ENCODE measurements around the gene ABCG8. TPM values are rescaled to one million over a fixed set of nuclear protein-coding genes. Genes with fewer than 3 reads are reported as not detected.

The ABCG8 gene
- total and polyA plus RNA-seq, 9 of the 15 experiments (the other 6 are each of a cell fraction or from before 2014, with no cell fraction given), result not detected

- no peak for TF ChIP-seq FOXP4 (CRISPR knock-in tag; IDR thresholded peaks at IDR 0.05; ENCODE audit: borderline replicate concordance)
- TF ChIP-seq TCF3 (CRISPR knock-in tag; IDR thresholded peaks at IDR 0.05), result peak; percentile 71
- TF ChIP-seq HMGN3 (IDR thresholded peaks at IDR 0.05; ENCODE audit: borderline replicate concordance, extremely low read depth, insufficient read length, low read depth, low read length), result no peak
- TF ChIP-seq HDAC2 (IDR thresholded peaks at IDR 0.05), result no peak
- no peak for TF ChIP-seq MBD2 (IDR thresholded peaks at IDR 0.05; ENCODE audit: borderline replicate concordance, low read depth)
- TF ChIP-seq TAL1 (IDR thresholded peaks at IDR 0.05), result peak; percentile 71
Observed at GRCh38 chr2:43810452-43810851, 28.3 kb upstream of the ABCG8 start (continued).

- no peak overlapping the region for H3K27ac ChIP-seq (ENCODE audit: extremely low read depth, low read depth, low read length)
- FAIRE-seq (no peak), DNase-seq (ENCODE audit: extremely low read depth in 1 of 4, low spot score in 3 of 4) (no peak), ATAC-seq (no peak)
- CTCF ChIA-PET (ENCODE audit: low intra/inter-chr PET ratio), result no interaction called here
- intact Hi-C loops (cut with micrococcal nuclease) (no loop called here), in situ Hi-C loops (cut with MboI) (no loop called here)
- no peak overlapping the region for H3K4me3 ChIP-seq
- no peak overlapping the region for H3K4me2 ChIP-seq (ENCODE audit: insufficient read depth, low read length)
- H3K9ac ChIP-seq (ENCODE audit: insufficient read depth in 1 of 2, low read depth in 2 of 2, low read length in 2 of 2), result no peak overlapping the region
- no peaks in the 10 kb centered on the region for H3K36me3 ChIP-seq (ENCODE audit: control insufficient read depth, insufficient read depth, low read length)
- H3K27me3 ChIP-seq (ENCODE audit: control insufficient read depth in 2 of 2, insufficient read depth in 2 of 2, low read length in 2 of 2), result no peaks in the 10 kb centered on the region
- H3K9me1 ChIP-seq (ENCODE audit: control insufficient read depth, insufficient read depth, low read length), result no peaks in the 10 kb centered on the region
- no peaks in the 10 kb centered on the region for H4K20me1 ChIP-seq (replicated peaks; ENCODE audit: control insufficient read depth, insufficient read depth, low read length)
- H3K79me2 ChIP-seq (ENCODE audit: control insufficient read depth, insufficient read depth, low read length), result no peaks in the 10 kb centered on the region
- TF ChIP-seq CEBPG (CRISPR knock-in tag; IDR thresholded peaks at IDR 0.05) (no peak), CEBPG (tag; conservative IDR thresholded peaks at IDR 0.05 in 1 of 2, IDR thresholded peaks at IDR 0.05 in 1 of 2) (0 out of 4 replicates have a peak, but pooled peaks have one; percentile 15 to 16), CEBPB (tag; IDR thresholded peaks at IDR 0.05) (peak; percentile 41; the same call in 1 of the 2 replicates), NFE2L1 (tag; IDR thresholded peaks at IDR 0.05; ENCODE audit: borderline replicate concordance, low read depth) (no peak)
- WGBS (ENCODE audit: insufficient coverage, low coverage, missing lambda C conversion rate), result 39% methylated on average over 1 of the region's 1 CpG
- BruUV-seq (replicated peaks), result no TSS peak
- H3K4me1 ChIP-seq (replicated peaks in 1 of 2; ENCODE audit: control insufficient read depth in 2 of 2, insufficient read depth in 2 of 2, low read length in 2 of 2), result no peaks in the 10 kb centered on the region; a peak in 1 of 5 replicates
- POLR2A ChIA-PET, result interaction anchor here (1.4 kb wide), 1 partner anchor 10 kb away, joined by 4 read pairs; no protein-coding TSS in a partner anchor
- no peak overlapping the region for H2AFZ ChIP-seq (ENCODE audit: low read depth, low read length)
- H3K9me3 ChIP-seq (replicated peaks; ENCODE audit: control insufficient read depth, insufficient read depth, low read depth, low read length), result no peaks in the 10 kb centered on the region
Observed at GRCh38 chr2:43810888-43811287, 27.9 kb upstream of the ABCG8 start.

Data from K562 (cell line).